KOPT-K1 (cell line): ENCODE measurements around the gene EIF3L.

Experiments used
- H3K27ac ChIP-seq: fragments of 200-600 bp; sonication (generic); 2 replicates; pipeline ENCODE4 v1.5.1; 2016; ENCODE audit warnings: antibody characterized with exemption, mild to moderate bottlenecking, low read depth, low read length; ENCODE audit not compliant: poor library complexity, severe bottlenecking
- H3K36me3 ChIP-seq: fragments of 200-600 bp; sonication (generic); 2 replicates; pipeline ENCODE4 v1.5.1; 2017; ENCODE audit warnings: antibody characterized with exemption, mild to moderate bottlenecking, low read length, moderate library complexity; ENCODE audit not compliant: insufficient read depth
- H3K9me3 ChIP-seq: fragments of 200-600 bp; sonication (generic); 2 replicates; pipeline ENCODE4 v1.5.1; 2017; ENCODE audit warnings: antibody characterized with exemption, low read length, mild to moderate bottlenecking; ENCODE audit not compliant: insufficient read depth, poor library complexity, severe bottlenecking

EIF3L gene

DNA sequence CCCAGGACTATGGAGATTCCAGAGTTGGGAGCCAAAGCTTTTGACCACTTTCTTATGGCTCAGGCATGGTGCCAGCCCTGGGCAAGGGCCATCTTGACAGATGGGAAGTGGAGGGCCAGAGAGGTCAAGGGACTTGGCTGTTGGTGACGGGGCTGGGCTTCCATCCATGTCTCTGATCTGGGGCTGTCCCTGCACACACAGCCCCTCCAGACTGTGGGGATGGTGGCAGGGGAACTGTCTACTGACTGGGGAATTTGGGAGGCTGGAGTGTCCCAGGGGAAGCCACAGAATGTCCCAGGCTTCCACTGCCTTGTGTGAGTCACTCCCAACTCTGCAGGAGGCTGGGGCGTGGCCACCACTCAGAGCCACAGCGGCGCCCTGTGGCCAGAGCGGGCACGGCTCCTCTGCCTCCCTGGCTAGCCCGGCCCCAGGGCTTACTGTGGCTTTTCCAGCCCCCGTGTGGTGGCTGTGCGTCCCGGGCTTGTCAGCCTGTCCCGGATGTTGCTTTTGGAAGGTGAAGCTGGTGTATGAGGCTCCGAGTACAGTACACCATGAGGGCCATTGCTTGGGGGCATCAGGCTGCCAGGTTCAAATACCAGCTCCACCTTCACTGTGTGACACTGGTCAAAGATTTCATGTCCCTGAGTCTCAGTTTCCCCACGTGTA is 84.6 kb downstream of the EIF3L start:
- Histone ChIP-seq H3K36me3 (no peaks in the 10 kb centered on the region), H3K9me3 (no peaks in the 10 kb centered on the region), H3K27ac (no peak overlapping the region)
